NB4 (cell line): Measurements from ENCODE around the gene MCM3.

Source experiments
- POLR2A ChIP-seq: IDR thresholded peaks from 2 replicates; pipeline ENCODE4 v1.6.1; 2011; ENCODE audit warnings: mild to moderate bottlenecking; ENCODE audit not compliant: insufficient read length; ENCODE audit errors: extremely low read depth
- TF ChIP-seq, protein P1 (sequence below): IDR thresholded peaks from one replicate; pipeline ENCODE4 v1.5.1; 2012; ENCODE audit warnings: low read depth, low read length

DNA sequence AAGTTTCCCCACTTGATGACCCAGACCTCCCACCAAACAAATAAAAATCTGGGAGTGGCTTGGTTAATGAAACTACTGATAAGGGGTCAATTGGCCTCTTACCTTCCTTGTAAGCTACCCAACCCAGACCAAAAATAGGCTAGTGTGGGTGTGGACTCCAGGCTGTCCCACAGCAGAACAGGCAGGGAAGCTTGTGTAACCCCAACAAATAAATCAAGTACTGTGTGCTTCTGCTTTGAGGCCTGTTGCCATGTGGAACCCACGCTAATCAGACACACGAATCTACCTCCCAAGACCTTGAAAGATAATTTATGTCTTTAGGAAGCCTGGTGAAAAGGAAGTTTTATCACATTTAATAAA is 43.7 kb upstream of the MCM3 start:
- TF ChIP-seq, protein P1, sequence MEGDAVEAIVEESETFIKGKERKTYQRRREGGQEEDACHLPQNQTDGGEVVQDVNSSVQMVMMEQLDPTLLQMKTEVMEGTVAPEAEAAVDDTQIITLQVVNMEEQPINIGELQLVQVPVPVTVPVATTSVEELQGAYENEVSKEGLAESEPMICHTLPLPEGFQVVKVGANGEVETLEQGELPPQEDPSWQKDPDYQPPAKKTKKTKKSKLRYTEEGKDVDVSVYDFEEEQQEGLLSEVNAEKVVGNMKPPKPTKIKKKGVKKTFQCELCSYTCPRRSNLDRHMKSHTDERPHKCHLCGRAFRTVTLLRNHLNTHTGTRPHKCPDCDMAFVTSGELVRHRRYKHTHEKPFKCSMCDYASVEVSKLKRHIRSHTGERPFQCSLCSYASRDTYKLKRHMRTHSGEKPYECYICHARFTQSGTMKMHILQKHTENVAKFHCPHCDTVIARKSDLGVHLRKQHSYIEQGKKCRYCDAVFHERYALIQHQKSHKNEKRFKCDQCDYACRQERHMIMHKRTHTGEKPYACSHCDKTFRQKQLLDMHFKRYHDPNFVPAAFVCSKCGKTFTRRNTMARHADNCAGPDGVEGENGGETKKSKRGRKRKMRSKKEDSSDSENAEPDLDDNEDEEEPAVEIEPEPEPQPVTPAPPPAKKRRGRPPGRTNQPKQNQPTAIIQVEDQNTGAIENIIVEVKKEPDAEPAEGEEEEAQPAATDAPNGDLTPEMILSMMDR, result no peak
- TF ChIP-seq POLR2A, result no peak
